Activated naive CD8-positive, alpha-beta T cell treated with anti-CD3 and anti-CD28 coated beads, Interleukin-2, amount 50 U/mL, for 16 hours (primary cell): ENCODE data around the gene TRIOBP.
"Not testable (repeated sequence)": the region's sequence is repeated elsewhere in the genome, so short reads cannot be mapped to it uniquely, and the experiment has no call there.

ENCODE experiments used
- DNase-seq: peaks from one replicate; pipeline ENCODE4 v3.0.0-alpha.2; 2020; ENCODE audit warnings: low read depth, low spot score

Gene TRIOBP, protein sequence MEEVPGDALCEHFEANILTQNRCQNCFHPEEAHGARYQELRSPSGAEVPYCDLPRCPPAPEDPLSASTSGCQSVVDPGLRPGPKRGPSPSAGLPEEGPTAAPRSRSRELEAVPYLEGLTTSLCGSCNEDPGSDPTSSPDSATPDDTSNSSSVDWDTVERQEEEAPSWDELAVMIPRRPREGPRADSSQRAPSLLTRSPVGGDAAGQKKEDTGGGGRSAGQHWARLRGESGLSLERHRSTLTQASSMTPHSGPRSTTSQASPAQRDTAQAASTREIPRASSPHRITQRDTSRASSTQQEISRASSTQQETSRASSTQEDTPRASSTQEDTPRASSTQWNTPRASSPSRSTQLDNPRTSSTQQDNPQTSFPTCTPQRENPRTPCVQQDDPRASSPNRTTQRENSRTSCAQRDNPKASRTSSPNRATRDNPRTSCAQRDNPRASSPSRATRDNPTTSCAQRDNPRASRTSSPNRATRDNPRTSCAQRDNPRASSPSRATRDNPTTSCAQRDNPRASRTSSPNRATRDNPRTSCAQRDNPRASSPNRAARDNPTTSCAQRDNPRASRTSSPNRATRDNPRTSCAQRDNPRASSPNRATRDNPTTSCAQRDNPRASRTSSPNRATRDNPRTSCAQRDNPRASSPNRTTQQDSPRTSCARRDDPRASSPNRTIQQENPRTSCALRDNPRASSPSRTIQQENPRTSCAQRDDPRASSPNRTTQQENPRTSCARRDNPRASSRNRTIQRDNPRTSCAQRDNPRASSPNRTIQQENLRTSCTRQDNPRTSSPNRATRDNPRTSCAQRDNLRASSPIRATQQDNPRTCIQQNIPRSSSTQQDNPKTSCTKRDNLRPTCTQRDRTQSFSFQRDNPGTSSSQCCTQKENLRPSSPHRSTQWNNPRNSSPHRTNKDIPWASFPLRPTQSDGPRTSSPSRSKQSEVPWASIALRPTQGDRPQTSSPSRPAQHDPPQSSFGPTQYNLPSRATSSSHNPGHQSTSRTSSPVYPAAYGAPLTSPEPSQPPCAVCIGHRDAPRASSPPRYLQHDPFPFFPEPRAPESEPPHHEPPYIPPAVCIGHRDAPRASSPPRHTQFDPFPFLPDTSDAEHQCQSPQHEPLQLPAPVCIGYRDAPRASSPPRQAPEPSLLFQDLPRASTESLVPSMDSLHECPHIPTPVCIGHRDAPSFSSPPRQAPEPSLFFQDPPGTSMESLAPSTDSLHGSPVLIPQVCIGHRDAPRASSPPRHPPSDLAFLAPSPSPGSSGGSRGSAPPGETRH (N-terminal part only)

GRCh38 chr22:37696657-37697537, at the start of gene TRIOBP:
Gene TRIOBP (plus strand): TSS chr22:37697048. CDS start chr22:37701366, 4,318 bp downstream.
- peak; percentile 88 for DNase-seq

DNA sequence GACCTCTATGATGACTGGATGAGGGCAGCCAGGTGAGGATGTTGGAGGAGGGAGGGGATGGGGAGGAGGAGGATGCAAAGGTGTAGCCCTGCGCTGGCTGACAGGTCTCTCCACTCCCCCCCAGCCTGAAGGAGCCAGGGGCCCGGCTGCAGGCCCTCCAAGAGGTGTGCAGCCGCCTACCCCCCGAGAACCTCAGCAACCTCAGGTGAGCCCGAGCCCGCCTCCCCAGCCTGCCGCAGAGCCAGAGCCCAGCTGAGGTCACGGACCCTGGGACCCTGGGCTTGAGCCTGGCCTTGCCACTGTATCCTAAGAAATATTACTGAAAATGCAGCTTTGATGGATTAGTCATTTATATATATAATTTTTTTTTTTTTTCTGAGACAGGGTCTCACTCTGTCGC, 49.5 kb upstream of the TRIOBP start:
- DNase-seq, result no peak

- DNase-seq, result no peak
These were observed 48.9 kb upstream of the TRIOBP start for GRCh38 chr22:37647928-37648327.

GRCh38 chr22:37650463-37651136, 46.2 kb upstream of the TRIOBP start:
- no peak for DNase-seq

DNA sequence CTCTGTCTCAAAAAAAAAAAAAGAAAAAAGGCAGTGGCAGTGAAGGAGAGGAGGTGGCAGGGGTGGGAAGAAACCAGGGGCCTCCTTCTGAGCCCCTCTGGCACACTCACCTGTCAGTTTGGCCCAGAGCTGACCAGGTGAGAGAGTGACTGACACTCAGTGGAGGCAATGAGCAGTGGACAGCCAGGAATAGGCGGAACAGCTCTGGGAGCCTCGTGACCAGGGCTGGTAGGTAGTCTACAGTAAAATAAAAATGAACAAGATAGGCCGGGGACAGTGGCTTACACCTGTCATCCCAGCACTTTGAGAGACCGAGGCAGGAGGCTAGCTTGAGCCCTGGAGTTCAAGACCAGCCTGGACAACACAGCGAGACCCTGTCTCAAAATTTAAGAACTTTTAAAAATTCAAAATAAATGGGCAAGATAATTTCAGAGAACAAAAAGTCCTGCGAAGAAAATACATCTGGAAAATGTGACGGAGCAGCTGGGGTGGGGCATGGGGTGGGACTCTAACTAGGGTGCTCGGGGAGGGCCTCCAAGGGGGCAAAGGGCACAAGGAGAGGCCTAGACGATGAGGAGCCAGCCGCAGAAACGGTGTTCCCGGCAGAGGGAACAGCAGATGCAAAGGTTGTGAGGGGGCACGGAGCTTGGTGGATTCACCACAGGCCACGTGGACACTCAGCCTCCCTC, 42.1 kb upstream of the TRIOBP start:
- no peak for DNase-seq

DNA sequence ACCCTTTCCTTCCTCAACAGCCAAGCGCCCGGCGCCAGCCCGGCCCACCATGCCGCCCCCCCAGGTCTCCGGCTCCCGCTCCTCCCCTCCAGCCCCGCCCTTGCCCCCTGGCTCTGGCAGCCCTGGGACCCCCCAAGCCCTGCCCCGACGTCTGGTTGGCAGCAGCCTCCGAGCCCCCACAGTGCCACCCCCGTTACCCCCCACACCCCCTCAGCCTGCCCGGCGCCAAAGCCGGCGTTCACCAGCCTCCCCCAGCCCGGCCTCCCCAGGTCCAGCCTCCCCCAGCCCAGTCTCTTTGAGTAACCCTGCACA, 41.6 kb upstream of the TRIOBP start:
- DNase-seq, result no peak

DNA sequence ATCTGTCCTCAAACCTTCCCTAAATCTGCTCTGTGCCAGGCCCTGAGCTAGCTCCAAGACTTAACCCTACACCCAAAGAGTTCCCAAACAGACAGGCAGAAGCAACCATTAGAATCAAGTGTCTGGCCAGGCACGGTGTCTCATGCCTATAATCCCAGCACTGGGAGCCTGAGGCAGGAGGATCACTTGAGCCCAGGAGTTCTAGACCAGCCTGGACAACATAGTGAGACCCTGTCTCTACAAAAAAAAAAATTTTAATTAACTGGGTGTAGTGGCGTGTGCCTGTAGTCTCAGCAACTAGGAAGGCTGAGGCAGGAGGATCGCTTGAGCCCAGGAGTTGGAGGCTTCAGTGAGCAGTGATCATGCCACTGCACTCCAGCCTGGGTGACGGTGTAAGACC, 40.3 kb upstream of the TRIOBP start:
- DNase-seq, result not testable (repeated sequence)

DNA sequence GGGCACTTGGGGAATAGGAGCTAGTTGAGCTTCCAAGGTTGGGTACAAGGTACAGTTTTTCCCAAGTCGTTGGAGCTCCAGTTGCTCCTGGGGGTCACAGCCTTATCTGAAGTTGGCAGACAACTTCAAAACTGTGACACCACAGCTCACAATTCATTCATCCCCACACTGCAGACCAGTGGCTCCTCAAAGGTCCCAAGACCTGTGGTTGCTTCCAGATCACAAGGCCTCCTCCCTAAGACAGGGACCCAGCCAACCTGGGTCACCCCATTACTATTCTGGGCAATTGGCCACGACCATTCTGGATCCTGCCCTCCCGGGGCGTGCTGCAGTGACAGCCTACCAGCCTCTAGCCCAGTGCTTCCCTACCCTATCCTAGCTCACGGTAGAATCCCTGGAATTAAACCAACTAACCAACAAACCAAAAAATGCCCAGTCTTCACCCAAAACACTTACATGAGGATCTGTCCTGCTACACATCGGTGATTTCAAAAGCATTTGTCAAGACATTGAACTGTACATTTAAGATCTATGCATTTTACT, 39.2 kb upstream of the TRIOBP start:
- DNase-seq, result no peak

DNA sequence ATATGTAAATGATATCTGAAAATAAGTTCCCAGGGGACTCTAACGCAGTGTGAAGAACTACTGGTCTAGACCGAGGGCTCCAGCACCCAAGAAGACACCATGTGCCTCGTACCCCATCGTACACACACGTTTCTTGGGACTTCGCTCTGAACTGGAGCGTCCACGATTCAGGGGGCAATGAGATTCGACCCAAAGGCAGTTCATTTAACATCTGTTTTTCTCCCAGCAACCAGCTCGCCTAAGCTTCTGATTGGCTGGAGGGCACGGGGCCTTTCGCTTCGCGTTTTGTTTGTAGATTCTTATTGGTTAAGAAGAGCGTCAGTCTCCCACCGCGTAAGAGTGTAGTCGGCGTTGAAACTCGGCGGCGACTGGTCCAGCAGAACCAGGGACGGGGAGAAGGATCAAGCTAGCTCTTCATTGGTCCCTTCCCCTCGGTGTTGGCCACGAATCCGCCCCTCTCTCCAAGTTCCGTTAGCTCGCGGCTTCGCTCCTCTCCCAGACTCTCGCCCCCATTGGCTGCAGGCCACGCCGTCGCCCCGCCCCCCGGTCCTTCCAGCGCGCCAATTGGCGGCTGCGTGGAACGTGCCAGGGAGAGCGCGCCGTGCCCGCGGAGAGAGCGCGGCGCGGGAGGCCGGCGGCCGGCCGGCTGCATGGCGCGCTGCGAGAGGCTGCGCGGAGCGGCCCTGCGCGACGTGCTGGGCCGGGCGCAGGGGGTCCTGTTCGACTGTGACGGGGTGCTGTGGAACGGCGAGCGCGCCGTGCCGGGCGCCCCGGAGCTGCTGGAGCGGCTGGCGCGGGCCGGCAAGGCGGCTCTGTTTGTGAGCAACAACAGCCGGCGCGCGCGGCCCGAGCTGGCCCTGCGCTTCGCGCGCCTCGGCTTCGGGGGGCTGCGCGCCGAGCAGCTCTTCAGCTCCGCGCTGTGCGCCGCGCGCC, 38.4 kb upstream of the TRIOBP start, which contains the start of gene PDXP:
Gene PDXP (plus strand): TSS at position 591 of the 933 bp plus-strand sequence. CDS start 60 bp downstream, at position 651.
- peak; percentile 98 for DNase-seq

GRCh38 chr22:37659066-37659896, 37.6 kb upstream of the TRIOBP start:
- DNase-seq, result no peak

DNA sequence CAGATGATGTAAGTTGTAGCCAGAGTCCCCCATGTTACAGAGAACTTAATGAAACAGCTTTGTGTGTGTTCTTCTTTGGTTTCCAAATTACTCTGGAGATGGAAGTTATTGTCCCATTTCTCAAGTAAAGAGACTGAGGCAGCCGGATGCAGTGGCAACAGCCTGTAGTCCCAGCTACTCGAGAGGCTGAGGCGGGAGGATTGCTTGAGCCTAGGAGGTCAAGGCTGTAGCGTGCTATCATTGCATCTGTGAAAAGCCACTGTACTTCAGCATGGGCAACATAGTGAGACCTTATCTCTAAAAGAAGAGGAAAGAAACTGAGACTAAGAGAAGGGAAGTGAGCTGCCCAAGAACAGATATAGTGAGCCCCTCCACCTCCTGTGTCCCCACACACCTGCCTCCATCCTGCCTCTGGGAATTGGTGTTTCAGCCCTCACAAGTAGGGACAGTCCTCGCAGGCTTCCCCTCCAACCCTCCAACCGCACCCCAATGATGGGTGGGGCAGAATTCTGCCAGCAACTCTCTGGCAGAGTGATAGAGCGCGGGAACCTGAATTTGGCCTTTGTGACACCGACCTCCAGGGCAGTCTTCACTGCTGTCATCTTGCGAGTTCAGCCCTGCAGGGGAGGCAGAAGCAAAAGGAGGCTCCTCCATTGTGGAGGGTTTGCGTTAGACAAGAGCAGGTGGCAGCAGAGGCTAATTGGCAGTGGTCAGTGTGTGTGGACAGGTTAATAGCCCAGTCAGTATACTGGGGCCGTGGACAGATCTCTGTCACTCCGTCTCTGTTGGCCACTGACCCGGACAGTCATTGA, 36.7 kb upstream of the TRIOBP start:
- DNase-seq, result no peak

DNA sequence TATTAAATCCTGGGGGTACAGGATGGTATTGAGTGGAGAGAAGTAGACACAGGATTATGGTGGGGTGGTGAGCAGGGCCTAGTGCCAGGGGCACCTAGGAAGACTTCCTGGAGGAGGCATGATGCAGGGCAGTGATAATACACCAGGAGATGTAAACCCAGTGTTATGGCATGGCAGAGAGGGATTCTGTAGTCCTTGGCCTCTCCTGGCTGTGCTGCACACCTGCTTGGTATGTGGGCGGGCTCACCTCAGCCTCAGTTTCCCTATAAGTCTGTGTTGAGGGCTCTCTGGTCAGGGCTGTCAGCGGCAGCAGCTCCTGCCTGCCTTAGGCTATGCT, 36.2 kb upstream of the TRIOBP start:
- no peak for DNase-seq

DNA sequence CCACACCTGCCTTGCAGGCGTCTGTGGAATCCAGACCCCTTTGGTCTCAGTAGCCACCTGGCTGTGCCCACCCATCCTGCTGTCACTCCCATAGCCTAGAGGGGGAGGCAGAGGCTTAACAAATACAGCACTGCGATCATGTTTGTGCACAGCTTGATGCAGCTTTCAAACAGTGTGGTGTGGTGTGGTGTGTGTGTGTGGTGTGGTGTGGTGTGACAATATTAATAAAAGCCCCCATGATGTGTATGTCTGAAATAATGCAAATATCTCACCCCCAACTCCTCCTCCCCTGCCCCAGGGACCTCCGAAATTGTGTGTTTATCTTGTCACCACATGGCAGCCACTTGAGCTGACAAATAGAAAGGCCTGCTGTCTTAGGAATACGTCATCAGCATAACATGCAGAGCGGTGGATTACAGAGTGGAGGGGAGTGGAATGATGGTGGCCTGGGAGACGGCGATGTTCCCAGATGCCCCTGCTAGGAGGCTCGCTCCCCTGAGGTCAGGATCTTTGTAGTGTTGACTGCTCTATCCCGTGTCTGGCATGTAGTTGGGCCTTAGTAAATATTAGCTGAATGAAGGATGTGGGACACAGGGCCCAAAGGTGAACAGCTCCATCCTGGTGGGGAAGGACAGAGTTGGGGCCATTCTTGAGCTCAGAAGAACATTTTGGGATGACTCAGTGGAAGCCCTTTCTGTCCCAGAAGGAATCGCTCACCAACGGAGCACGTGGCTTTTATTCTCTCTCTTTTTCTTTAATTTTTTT, 35.5 kb upstream of the TRIOBP start:
- DNase-seq, result no peak

GRCh38 chr22:37662039-37662438, 34.8 kb upstream of the TRIOBP start:
- DNase-seq, result no peak

DNA sequence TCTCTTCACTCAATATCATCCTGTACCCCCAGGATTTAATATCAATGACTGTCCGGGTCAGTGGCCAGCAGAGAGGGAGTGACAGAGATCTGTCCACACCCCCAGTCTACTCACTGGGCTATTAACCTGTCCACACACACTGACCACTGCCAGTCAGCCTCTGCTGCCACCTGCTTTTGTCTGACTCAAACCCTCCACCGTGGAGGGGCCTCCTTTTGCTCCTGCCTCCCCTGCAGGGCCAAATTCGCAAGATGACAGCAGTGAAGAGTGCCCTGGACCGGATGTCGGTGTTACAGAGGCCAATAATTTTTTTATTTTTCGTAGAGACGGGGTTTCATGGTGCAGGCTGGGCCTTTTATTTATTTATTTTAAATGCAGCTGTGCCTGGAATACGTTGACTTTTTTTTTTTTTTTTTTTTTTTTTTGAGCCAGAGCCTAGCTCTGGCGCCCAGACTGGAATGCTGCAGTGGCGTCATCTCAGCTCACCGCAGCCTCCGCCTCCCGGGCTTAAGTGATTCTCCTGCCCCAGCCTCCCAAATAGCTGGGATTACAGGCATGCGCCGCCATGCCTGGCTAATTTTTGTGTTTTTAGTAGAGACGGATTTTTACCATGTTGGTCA, 33.2 kb upstream of the TRIOBP start:
- DNase-seq, result no peak
